ENCODE data around the gene EXOSC10.
"Not testable (repeated sequence)": the region's sequence is repeated elsewhere in the genome, so short reads cannot be mapped to it uniquely, and the experiment has no call there.

Gene EXOSC10

DNA sequence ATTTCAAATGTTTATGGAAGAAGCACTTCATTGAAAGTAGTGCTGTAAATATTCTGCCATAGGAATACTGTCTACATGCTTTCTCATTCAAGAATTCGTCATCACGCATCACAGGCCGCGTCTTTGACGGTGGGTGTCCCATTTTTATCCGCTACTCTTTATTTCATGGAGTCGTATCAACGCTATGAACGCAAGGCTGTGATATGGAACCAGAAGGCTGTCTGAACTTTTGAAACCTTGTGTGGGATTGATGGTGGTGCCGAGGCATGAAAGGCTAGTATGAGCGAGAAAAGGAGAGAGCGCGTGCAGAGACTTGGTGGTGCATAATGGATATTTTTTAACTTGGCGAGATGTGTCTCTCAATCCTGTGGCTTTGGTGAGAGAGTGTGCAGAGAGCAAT lies 76.5 kb downstream of the EXOSC10 start:
- in situ Hi-C loops (cut with HindIII; ENCODE audit: low sequenced_read_pairs) = no loop called here
- no peak for DNase-seq (ENCODE audit: low read depth)
- TF ChIP-seq, protein P1, sequence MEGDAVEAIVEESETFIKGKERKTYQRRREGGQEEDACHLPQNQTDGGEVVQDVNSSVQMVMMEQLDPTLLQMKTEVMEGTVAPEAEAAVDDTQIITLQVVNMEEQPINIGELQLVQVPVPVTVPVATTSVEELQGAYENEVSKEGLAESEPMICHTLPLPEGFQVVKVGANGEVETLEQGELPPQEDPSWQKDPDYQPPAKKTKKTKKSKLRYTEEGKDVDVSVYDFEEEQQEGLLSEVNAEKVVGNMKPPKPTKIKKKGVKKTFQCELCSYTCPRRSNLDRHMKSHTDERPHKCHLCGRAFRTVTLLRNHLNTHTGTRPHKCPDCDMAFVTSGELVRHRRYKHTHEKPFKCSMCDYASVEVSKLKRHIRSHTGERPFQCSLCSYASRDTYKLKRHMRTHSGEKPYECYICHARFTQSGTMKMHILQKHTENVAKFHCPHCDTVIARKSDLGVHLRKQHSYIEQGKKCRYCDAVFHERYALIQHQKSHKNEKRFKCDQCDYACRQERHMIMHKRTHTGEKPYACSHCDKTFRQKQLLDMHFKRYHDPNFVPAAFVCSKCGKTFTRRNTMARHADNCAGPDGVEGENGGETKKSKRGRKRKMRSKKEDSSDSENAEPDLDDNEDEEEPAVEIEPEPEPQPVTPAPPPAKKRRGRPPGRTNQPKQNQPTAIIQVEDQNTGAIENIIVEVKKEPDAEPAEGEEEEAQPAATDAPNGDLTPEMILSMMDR (IDR thresholded peaks at IDR 0.05; ENCODE audit: low read depth, low read length, missing control alignments) = no peak
- no peak overlapping the region for H3K4me3 ChIP-seq (ENCODE audit: low read depth, low read length)

DNA sequence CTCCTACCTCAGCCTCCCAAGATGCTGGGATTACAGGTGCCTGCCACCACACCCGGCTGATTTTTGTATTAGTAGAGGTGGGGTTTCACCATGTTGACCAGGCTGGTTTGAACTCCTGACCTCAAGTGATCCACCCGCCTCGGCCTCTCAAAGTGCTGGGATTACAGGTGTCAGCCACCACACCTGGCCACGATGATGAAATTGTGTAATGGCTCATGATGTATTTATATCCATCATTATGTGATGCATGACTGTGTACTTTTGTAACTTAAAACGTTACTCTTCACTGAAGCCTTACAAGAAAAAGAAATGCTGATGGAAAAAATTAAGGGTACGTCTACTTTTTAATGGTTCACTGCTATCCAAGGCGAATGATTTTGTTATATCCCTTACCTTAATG lies 79.7 kb downstream of the EXOSC10 start:
- TF ChIP-seq, protein P1 (IDR thresholded peaks at IDR 0.05; ENCODE audit: low read depth, low read length, missing control alignments) = no peak
- DNase-seq (ENCODE audit: low read depth) = no peak
- in situ Hi-C loops (cut with HindIII; ENCODE audit: low sequenced_read_pairs) = no loop called here
- H3K4me3 ChIP-seq (ENCODE audit: low read depth, low read length) = no peak overlapping the region

DNA sequence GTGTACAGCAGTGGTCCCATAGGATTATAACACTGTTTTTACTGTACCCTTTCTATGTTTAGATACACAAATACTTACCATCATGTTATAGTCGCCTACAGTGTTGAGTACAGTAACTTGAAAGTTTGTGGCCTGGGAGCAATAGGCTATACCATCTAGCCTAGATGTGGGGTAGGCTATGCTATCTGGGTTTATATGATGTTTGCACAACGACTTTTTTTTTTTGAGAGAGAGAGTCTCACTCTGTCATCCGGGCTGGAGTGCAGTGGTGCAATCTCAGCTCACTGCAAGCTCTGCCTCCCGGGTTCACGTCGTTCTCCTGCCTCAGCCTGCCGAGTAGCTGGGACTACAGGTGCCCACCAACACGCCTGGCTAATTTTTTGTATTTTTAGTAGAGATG lies 80.3 kb downstream of the EXOSC10 start:
- in situ Hi-C loops (cut with HindIII; ENCODE audit: low sequenced_read_pairs); DNase-seq (ENCODE audit: low read depth); H3K4me3 ChIP-seq (ENCODE audit: low read depth, low read length): not testable (repeated sequence)

All from astrocyte of the cerebellum (primary cell).